Stimulated activated CD4-positive, alpha-beta T cell treated with anti-CD3 and anti-CD28 coated beads, Interleukin-2, amount 100 ng/mL, for 24 hours (primary cell): ENCODE data around the gene LIMK2.

Source experiments
- DNase-seq, 2 donors: peaks; one replicate each; pipeline ENCODE4 v3.0.0-alpha.2; 2020

Gene LIMK2

GRCh38 chr22:31275576-31275975, 63.5 kb downstream of the LIMK2 start:
- DNase-seq: no peak

GRCh38 chr22:31276426-31277167, 64.5 kb downstream of the LIMK2 start:
- no peak for DNase-seq

DNA sequence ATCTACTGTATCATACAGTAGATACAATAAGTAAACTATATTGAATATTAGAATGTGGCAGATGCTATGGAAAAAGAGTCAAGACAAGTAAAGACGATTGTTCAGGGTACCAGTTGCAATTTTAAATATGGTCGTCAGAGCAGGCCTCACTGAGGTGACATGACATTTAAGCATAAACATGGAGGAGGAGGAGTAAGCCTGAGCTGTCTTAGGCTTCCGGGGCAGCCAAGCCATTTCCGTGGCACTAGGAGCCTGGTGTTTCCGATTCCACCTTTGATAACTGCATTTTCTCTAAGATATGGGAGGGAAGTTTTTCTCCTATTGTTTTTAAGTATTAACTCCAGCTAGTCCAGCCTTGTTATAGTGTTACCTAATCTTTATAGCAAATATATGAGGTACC, 65.6 kb downstream of the LIMK2 start:
- DNase-seq: no peak

GRCh38 chr22:31278151-31278621, 66.1 kb downstream of the LIMK2 start:
- no peak for DNase-seq

GRCh38 chr22:31278626-31279326, 66.7 kb downstream of the LIMK2 start:
- no peak for DNase-seq

DNA sequence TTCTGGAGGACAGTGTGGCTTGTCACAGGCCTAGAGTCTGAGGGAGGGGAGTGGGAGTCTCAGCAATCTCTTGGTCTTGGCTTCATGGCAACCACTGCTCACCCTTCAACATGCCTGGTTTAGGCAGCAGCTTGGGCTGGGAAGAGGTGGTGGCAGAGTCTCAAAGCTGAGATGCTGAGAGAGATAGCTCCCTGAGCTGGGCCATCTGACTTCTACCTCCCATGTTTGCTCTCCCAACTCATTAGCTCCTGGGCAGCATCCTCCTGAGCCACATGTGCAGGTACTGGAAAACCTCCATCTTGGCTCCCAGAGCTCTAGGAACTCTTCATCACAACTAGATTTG, 67.2 kb downstream of the LIMK2 start:
- DNase-seq: no peak

DNA sequence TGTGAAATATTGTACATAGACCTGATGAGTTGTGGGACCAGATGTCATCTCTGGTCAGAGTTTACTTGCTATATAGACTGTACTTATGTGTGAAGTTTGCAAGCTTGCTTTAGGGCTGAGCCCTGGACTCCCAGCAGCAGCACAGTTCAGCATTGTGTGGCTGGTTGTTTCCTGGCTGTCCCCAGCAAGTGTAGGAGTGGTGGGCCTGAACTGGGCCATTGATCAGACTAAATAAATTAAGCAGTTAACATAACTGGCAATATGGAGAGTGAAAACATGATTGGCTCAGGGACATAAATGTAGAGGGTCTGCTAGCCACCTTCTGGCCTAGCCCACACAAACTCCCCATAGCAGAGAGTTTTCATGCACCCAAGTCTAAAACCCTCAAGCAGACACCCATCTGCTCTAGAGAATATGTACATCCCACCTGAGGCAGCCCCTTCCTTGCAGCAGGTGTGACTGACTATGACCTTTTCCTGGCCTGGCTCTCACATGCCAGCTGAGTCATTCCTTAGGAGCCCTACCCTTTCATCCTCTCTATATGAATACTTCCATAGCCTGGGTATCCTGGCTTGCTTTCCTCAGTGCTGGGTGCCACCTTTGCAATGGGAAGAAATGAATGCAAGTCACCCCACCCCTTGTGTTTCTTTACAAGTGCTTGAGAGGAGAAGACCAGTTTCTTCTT, 67.9 kb downstream of the LIMK2 start:
- no peak for DNase-seq

DNA sequence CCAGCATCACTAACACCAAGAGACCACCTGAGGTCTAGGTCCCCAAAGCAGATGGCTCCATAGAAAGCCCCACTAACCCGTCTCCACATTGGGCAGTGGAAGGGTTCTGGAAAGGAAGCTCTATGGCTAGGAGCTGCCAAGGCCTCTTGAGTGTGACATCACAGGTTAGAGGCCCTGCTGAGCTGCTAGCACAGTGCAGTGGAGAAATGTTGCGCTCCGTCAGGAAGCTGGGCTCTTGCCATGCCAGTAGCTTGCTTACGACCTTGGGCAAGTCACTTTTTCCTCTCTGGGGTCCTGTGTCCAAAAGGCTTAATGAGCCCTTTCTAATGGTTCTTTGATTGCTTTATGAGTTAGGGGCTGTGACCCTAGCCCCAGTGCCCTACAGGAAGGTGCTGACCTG, 69.6 kb downstream of the LIMK2 start:
- DNase-seq: no peak

DNA sequence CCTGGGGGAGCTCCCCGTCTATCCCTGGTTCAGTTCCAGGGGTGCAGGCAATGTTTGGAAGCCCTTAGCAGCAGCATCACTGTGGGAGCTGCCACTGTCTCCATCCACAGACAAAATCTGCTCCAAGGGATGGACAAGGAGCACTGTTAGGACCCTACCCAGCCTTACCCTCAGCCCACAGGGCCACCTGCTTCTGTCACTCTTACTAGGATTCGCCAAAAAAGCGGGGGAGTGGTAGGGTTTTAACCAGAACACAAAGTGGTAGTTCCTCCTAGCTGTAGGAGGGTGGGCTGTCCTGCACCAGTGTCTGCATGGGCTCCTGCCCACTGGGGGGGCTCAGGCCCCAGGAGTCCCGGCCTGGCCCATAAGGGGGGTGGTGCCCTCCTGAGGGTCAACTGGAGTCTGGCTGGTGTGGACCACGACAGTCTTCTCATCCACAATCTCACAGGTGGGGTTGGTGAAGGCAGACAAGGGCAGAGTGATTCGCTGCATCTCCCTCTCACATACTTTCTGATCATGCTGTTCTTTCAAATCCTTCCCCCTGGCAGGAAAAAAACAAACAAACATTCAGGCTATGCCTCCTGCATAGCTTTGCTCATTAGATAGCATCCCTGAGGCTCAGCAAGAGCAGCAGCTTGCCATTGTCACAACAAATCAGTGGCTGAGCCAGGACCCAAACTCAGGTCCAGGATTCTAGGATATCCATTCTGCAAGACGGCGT, 70.8 kb downstream of the LIMK2 start:
- DNase-seq: no peak

GRCh38 chr22:31284281-31285155, 72.4 kb downstream of the LIMK2 start:
- DNase-seq: no peak

DNA sequence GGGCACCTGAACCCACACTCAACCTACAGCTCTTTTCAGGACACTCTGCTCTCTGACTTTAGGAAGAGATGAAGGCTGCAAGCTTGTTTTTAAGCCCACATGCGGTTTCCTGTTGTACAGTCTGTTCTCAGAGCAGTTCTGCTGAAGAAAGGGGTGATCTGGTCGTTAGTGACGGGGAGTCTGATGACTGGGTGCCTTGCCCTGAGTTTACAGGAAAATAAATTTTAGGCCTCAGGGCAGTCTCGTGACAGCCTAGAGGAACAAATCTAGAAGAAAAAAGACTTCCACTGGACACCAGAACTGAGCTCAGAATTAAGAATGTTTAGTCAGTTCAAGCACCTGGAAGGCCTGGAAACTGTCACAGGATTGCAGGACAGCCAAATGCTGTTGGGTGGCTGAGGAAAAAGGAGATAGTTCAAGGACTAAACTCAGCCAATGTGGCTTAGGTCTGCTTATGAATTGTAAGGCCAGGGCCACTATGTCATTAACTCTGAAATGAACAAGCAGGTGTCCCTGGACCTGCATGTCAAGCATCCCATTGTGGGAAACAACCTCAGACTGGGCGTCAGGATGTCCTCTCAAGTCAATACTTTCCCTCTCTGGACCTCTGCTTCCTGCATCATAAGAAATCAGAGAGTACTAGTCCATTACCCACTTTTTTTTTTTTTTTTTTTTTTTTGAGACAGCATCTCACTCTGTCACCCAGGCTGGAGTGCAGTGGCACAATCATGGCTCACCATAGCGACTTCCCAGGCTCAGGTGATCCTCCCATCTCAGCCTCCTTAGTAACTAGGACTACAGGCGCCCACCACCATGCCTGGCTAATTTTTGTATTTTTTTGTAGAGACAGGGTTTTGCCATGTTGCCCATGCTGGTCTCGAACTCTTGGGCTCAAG, 74.5 kb downstream of the LIMK2 start:
- DNase-seq: peak; percentile 44 to 65

DNA sequence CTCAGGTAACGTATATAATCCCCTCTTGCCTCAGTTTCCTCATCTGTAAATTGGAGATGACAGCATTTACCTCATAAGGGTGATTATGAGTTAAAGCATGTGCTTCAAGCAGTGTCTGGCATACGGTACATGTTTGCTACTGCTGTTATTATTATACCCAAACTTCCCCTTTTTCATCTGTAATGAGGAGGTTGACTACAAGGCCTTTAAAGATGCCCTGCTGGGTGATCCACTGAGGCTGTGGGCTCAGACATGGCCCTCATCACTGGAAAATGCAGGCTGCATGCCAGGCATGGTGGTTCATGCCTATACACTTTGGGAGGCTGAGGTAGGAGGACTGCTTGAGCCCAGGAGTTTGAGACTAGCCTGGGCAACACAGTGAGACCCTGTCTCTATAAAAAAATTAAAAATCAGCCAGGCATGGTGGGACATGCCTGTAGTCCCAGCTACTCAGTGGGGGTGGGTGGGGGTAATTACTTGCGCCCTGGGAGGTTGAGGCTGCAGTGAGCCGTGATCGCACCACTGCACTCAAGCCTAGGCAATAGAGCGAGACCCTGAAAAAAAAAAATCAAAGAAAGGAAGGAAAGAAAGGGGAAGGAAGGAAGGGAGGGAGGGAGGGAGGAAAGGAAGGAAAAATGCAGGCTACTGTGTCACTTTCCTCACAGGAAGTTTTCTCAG, 75.9 kb downstream of the LIMK2 start:
- DNase-seq: no peak

GRCh38 chr22:31288496-31289240, 76.6 kb downstream of the LIMK2 start:
- no peak for DNase-seq

DNA sequence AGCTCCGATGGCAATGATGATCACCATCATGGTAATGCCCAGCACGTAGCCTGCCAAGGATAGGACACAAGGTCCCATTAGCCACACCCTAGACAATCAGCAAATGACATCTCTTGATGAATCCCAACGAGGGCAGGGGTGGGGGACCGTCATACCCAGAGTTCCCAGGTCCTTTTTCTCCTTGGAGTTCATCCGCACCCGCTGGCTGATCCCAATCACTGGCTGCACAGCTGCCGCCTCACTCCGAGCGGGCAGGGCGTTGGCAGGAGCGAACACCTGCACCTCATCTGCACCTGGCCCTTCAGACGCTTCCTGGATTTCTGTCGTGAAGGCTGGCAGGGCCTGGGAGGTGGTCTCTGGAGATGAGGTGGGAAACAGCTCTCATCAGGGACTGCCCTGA, 77.2 kb downstream of the LIMK2 start:
- DNase-seq: no peak

GRCh38 chr22:31290494-31291471, 78.7 kb downstream of the LIMK2 start:
- DNase-seq: peak; percentile 92 to 95

- DNase-seq: no peak
These were observed 79.6 kb downstream of the LIMK2 start for GRCh38 chr22:31291481-31292235.

- DNase-seq: peak; percentile 83 to 84
These were observed 80.3 kb downstream of the LIMK2 start, which contains the start of gene PIK3IP1 for GRCh38 chr22:31292236-31292989. PIK3IP1 (minus strand) TSS chr22:31292488; CDS start chr22:31292344, 144 bp downstream.
